Astrocyte of the spinal cord (primary cell): ENCODE data around the gene TTBK2.

Source experiments
- DNase-seq: peaks from one replicate; pipeline ENCODE4 v3.0.0; 2011; ENCODE audit warnings: low read depth, low spot score
- H3K4me3 ChIP-seq: 2 replicates; pipeline ENCODE4 v1.5.1; 2011; ENCODE audit warnings: low read depth, mild to moderate bottlenecking, low read length, moderate library complexity
- CTCF ChIP-seq: IDR thresholded peaks from 2 replicates; pipeline ENCODE4 v1.5.1; 2012; ENCODE audit warnings: low read depth, mild to moderate bottlenecking, low read length, inconsistent platforms
- in situ Hi-C: cut with HindIII; loops from 2 replicates; pipeline ENCODE4 v1.10.0; 2017; ENCODE audit warnings: low sequenced_read_pairs

TTBK2 gene

GRCh38 chr15:42854576-42854975, 66.0 kb downstream of the TTBK2 start:
- no peak for DNase-seq
- in situ Hi-C loops: no loop called here
- H3K4me3 ChIP-seq: no peak overlapping the region
- no peak for TF ChIP-seq CTCF

- DNase-seq: no peak
- in situ Hi-C loops: no loop called here
- no peak overlapping the region for H3K4me3 ChIP-seq
- no peak for TF ChIP-seq CTCF
Observed at GRCh38 chr15:42849836-42850235, 70.7 kb downstream of the TTBK2 start.

GRCh38 chr15:42848846-42849245, 71.7 kb downstream of the TTBK2 start:
- no peak for TF ChIP-seq CTCF
- H3K4me3 ChIP-seq: no peak overlapping the region
- in situ Hi-C loops: no loop called here
- no peak for DNase-seq

- TF ChIP-seq CTCF: no peak
- H3K4me3 ChIP-seq: no peak overlapping the region
- no peak for DNase-seq
- in situ Hi-C loops: no loop called here
Observed at GRCh38 chr15:42846647-42847046, 73.9 kb downstream of the TTBK2 start.

- H3K4me3 ChIP-seq: no peak overlapping the region
- DNase-seq: peak; percentile 21
- no peak for TF ChIP-seq CTCF
- in situ Hi-C loops: no loop called here
Observed at GRCh38 chr15:42845581-42845980, 75.0 kb downstream of the TTBK2 start.

GRCh38 chr15:42843699-42844098, 76.9 kb downstream of the TTBK2 start:
- no peak overlapping the region for H3K4me3 ChIP-seq
- no peak for DNase-seq
- in situ Hi-C loops: no loop called here
- no peak for TF ChIP-seq CTCF

- no peak for DNase-seq
- in situ Hi-C loops: no loop called here
- TF ChIP-seq CTCF: no peak
- no peak overlapping the region for H3K4me3 ChIP-seq
Observed at GRCh38 chr15:42836251-42836650, 84.3 kb downstream of the TTBK2 start.
